AG08395 (cell line): ENCODE measurements around the gene PIK3C2B.
A peak's percentile ranks its signal among the peaks of the same experiment; 100 is the strongest.
"Not testable (repeated sequence)": the region's sequence is repeated elsewhere in the genome, so short reads cannot be mapped to it uniquely, and the experiment has no call there.

Experiments
- DNase-seq: peaks from one replicate; pipeline ENCODE4 v3.0.0; 2012; ENCODE audit warnings: mixed read lengths, low spot score

Gene PIK3C2B

DNA sequence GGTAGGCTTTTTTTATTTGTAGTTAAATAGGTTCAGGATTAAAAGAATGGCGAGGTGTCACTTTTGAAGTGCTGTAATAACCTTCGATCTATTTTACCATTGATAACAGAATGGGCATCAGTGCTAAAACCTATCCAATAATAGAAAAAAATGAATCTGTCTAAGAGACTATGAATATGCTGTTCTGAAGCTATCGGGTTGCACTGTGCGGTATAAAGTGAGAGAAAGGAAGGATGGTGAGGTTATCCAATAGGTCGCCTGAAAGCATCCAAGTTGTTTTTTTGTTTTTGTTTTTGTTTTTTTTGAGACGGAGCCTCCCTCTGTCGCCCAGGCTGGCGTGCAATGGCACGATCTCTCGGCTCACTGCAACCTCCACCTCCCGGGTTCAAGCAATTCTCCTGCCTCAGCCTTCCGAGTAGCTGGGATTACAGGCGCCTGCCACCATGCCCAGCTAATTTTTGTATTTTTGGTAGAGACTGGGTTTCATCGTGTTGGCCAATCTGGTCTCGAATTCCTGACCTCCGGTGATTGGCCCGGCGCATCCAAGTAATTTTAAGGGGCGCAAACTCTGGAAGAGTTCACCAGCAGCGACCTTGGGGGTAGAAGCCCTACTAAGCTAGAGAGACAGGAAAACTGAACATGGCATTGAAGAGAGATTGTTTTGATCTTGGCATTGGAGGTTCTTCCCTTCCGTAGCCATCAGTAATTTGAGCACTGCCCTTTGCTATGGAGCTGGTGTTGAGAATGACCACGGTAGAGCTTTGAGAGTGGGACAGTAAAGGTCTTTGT is 12.9 kb upstream of the PIK3C2B start:
- peak; percentile 39 for DNase-seq

- peak; percentile 64 for DNase-seq
These were observed 12.3 kb upstream of the PIK3C2B start for GRCh38 chr1:204506969-204507316.

DNA sequence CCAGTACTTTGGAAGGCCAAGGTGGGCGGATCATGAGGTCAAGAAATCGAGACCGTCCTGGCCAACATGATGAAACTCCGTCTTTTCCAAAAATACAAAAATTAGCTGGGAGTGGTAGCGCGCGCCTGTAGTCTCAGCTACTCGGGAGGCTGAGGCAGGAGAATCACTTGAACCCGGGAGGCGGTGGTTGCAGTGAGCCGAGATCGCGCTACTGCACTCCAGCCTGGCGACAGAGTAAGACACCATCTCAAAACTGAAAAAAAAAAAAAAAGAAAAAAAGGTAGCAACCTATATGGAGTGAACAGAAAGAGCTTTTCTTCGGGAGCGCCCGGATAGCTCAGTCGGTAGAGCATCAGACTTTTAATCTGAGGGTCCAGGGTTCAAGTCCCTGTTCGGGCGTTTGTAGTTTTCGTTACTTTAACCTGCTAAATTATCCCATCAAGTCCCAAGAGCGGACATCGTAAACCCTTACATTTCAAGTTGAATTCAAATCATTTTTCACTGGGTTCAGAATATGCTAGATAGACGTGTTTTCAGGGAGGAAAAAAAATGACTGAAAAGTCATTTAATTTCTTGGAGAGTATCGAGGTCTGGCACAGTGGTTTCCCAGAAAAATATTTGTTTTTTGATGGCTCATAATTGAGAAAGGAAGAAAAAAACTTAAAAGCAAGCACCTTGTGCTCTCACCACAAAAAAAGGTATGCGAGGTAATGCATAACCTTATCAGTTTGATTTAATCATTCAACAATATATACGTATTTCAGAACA is 11.8 kb upstream of the PIK3C2B start:
- DNase-seq: peak; percentile 59

DNA sequence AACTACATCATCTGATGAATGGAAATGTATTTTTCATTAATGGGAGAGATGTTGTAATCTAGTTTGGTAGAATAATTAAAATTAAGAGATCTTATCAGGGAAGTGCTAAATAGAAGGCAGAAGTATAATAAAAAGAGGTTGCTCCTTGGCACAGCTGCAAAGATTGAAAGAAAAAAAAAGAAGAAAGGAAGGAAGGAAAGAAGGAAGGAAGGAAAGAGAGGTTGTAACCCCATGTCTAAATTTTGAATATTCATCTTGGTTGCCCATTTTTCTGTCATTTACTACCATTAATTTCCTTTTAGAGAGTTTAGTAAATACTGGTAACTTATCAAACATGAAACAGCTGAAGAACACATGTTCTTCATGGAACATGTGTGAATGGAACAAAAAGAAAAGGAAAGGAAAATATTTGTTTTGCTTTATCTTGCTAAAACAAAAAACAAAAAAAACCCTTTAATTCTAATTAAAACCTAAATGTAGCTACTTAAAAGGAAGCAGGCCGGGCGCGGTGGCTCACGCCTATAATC is 11.1 kb upstream of the PIK3C2B start:
- DNase-seq: no peak

GRCh38 chr1:204503913-204504519 is 9.4 kb upstream of the PIK3C2B start:
- DNase-seq: no peak

DNA sequence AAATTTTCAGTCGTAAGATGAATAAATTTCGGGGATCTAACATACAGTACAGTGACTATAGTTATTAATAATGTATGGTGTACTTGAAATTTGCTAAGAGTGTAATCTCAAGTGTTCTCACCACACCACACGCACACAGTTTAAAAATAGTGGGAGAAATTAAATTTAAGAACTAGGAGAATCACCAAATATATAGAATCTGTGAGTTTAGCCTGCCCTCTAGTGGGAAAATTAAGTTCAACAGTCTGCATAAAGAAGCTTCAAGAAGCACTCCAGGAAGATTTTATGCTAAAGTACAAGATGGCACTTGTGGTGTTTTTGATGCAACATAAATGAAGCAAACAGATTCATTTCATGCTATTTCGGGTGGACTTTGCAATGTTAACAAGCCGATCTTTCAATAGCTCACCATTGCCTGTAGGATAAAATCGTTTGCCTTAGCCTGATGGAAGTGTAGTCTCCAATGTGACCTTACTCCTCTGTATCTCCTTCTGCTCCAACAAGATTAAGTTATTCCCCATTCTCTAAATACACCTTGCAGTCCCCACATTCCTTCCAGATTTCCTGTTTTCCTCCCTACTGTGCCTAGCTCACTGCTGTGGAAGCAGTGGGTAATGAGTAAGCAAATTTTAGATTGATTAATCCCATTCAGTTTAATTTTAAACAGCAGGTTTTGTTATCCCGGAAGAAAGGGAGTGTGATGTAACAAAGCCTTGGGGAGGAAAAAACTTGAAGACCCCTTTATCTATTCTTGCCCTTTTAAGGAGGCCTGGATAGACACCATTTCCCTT is 8.7 kb upstream of the PIK3C2B start:
- peak; percentile 59 for DNase-seq

- no peak for DNase-seq
These were observed 7.6 kb upstream of the PIK3C2B start for GRCh38 chr1:204502241-204502640.

DNA sequence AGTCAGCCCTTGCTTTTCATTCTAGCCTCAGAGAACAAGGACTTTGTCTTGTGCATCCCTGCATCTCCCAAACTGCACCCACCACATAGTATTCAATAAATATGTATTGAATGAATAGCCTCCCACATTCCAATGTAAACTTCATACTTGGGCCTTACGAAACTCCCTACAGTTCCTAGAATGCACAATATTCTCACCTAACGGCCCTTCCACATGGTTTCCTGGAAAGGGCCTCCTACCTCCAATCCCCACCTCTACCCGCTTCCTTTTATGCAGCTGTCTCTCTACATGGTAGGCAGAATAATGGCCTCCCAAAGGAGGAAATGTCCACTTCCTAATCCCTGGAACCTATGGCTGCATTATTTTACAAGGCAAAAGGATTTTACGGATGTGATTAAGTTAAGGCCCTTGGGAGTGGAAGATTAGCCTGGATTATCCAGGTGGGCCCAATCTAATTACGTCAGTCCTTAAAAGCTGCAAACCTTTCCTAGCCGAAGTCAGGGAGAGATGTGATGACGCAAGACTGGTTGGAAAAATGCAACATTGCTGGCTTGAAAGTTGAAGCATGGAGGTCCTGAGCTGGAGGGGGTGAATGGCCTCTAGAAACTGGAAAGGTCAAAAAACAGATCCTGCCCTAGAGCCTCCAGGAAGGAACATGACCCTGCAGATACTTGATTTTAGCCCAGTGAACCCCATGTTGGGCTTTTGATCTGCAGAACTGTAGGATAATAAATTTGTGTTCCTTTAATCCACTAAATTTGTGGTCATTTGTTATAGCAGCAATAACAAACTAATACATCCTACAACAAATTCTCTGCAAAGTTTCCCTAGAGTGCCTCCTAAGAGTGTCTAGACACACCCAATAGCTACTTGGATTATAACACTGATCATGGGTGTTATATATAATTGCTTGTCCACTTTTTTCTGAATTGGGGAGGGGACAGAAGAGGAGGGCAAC is 5.2 kb upstream of the PIK3C2B start:
- DNase-seq: no peak

DNA sequence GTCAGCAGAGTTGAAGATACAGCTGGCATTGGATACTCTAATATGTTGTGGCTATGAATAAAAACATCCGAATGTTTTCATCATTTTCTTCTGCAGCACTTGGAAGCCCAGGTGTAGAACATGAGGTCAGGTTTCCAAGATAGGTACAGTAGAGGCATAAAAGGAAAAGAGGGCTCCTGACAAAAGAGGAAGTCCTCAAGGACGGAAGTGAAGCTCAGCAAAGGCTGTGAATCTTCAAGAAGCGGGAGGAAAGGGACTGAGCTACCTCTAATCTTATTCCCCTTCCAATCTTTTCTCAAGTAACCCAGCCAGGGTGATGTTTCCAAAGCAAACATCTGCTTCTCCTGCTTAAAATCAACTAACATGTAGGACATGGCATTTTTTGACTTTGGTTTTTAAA is 4.4 kb upstream of the PIK3C2B start:
- DNase-seq: no peak

DNA sequence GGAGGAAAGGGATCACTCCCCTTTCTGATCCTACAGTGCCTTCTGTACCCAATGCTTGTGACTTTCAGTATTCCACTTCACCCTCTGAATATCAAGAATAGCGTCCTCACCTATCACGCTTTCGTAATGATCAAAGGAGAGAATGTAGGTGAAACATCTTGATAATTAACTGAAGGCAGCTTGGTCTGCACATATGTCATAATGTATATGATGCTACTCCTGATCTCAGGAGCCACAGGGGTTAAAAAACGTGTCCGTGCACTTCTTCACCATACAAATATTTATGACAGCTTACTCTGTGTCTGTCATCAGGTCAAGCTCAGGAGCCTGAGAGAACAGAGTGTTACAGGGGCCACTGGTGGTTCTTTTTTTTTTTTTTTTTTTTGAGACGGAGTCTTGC is 1.2 kb upstream of the PIK3C2B start:
- DNase-seq: no peak

DNA sequence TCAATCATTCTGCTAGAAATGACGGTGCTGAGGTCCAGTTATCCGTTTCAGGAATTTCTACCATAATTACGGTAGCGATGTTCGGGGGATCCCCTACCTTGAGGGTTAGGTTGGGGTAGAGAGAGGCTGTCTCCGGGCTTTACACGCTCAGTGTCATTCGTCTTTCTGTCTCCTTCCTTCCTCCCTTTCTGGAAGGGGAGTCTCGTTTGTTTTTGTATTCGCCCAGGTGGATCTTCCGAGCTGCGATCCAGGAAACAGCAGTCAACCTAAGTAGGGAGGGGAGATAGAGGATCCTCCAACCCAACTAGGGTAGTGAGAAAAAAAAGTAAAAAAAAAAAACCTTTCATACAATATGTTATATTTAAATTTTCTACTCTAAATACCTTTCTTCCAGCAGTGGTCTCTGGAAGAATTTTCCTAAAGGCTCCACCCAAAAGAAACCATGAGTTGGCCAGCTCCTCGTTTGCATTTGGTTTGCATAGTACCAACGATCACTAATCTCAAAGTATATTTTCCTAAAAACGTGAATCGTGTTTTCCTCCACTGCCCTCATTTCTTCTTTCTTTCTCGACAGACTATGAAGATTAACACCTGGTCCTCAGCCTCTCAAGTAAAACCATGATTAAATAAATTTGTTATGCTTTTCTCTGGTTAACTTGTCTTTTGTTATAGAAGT is 611 bp upstream of the PIK3C2B start:
- DNase-seq: no peak

GRCh38 chr1:204493984-204494280 is 673 bp downstream of the PIK3C2B start:
- DNase-seq: no peak

- peak; percentile 57 for DNase-seq
These were observed 1.2 kb downstream of the PIK3C2B start for GRCh38 chr1:204493145-204493983.

GRCh38 chr1:204491655-204492054 is 3.0 kb downstream of the PIK3C2B start:
- DNase-seq: no peak

GRCh38 chr1:204487256-204487615 is 7.4 kb downstream of the PIK3C2B start:
- no peak for DNase-seq

DNA sequence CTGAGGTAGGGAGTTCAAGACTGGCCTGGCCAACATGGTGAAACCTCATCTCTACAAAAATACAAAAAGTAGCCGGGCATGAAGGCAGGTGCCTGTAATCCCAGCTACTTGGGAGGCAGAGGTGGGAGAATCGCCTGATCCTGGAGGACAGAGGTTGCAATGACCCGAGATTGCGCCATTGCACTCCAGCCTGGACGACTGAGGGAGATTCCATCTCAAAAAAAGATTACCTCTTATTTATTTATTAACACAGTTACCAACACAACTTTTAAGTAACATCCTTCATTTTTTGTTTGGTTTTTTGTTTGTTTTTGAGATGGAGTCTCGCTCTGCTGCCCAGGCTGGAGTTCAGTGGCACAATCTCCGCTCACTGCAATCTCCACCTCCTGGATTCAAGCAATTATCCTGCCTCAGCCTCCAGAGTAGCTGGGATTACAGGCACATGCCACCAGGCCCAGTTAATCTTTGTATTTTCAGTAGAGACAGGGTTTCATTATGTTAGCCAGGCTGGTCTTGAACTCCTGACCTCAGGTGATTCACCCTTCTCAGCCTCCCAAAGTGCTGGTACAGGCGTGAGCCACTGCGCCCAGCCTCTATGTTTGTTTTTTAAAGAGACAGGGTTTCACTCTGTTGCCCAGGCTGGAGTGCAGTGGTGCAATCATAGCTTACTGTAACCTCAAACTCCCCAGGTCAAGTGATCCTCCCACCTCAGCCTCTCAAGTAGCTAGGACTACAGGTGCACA is 7.9 kb downstream of the PIK3C2B start:
- not testable (repeated sequence) for DNase-seq

GRCh38 chr1:204483791-204484190 is 10.8 kb downstream of the PIK3C2B start:
- DNase-seq: no peak

- no peak for DNase-seq
These were observed 14.1 kb downstream of the PIK3C2B start for GRCh38 chr1:204480515-204480914.
